Skeletal muscle satellite cell (primary cell): ENCODE measurements around the gene PCDHB13. TPM values are rescaled to one million over a fixed set of nuclear protein-coding genes. Genes with fewer than 3 reads are reported as not detected.
"Not testable (repeated sequence)": the region's sequence is repeated elsewhere in the genome, so short reads cannot be mapped to it uniquely, and the experiment has no call there.

ENCODE experiments used
- H3K27me3 ChIP-seq: 2 replicates; pipeline ENCODE4 v1.7.0; 2013; ENCODE audit warnings: low read length; ENCODE audit not compliant: control insufficient read depth, insufficient read depth
- H3K36me3 ChIP-seq: 2 replicates; pipeline ENCODE4 v1.7.0; 2013; ENCODE audit warnings: mild to moderate bottlenecking, control low read depth, low read length; ENCODE audit not compliant: insufficient read depth
- H3K4me1 ChIP-seq: 2 replicates; pipeline ENCODE4 v1.7.0; 2013; ENCODE audit warnings: low read length; ENCODE audit not compliant: control insufficient read depth, insufficient read depth
- H3K4me2 ChIP-seq: 2 replicates; pipeline ENCODE4 v1.7.0; 2013; ENCODE audit warnings: mild to moderate bottlenecking, low read length
- H3K4me3 ChIP-seq: 2 replicates; pipeline ENCODE4 v1.7.0; 2013; ENCODE audit warnings: low read length
- H3K9ac ChIP-seq: 2 replicates; pipeline ENCODE4 v1.7.0; 2013; ENCODE audit warnings: mild to moderate bottlenecking, low read depth, low read length, moderate library complexity
- H3K9me3 ChIP-seq: replicated peaks from 2 replicates; pipeline ENCODE4 v1.7.0; 2013; ENCODE audit warnings: mild to moderate bottlenecking, control low read depth, low read length
- total RNA-seq: library from RNA; depleted of rRNA; stranded (reverse); fragments of >200 nt; gene quantifications from 2 replicates; pipeline ENCODE4 v1.2.3, GENCODE V29; 2012; rRNA removed

Gene PCDHB13
- 0.22 and 0.25 TPM in 2 replicates for total RNA-seq

GRCh38 chr5:141213656-141214339, at the start of gene PCDHB13:
Gene PCDHB13, plus strand, starts transcription at chr5:141213919. Its CDS starts 205 bp downstream, at chr5:141214124.
- H3K36me3 ChIP-seq, H3K27me3 ChIP-seq, H3K9me3 ChIP-seq, H3K4me1 ChIP-seq, H3K4me2 ChIP-seq, H3K9ac ChIP-seq: not testable (repeated sequence)
- peak within 1 kb of the TSS; percentile 42 for H3K4me3 ChIP-seq

GRCh38 chr5:141172381-141173204, 41.1 kb upstream of the PCDHB13 start, which contains the start of gene PCDHB7:
Gene PCDHB7, plus strand, starts transcription at chr5:141172644. Its CDS starts 192 bp downstream, at chr5:141172836.
- H3K9ac ChIP-seq, result no peak within 1 kb of the TSS
- peak within 1 kb of the TSS; percentile 47 for H3K4me3 ChIP-seq
- H3K4me2 ChIP-seq, result peak within 1 kb of the TSS; percentile 30
- H3K4me1 ChIP-seq, result no peaks in the 10 kb centered on the region
- H3K36me3 ChIP-seq, result no peaks in the 10 kb centered on the region
- H3K27me3 ChIP-seq, result no peaks in the 10 kb centered on the region
- H3K9me3 ChIP-seq, result no peaks in the 10 kb centered on the region

GRCh38 chr5:141174291-141175104, 39.2 kb upstream of the PCDHB13 start:
- not testable (repeated sequence) for H3K27me3 ChIP-seq, H3K9ac ChIP-seq, H3K9me3 ChIP-seq, H3K4me1 ChIP-seq, H3K36me3 ChIP-seq, H3K4me2 ChIP-seq, H3K4me3 ChIP-seq

- no peaks in the 10 kb centered on the region for H3K9me3 ChIP-seq
- no peak overlapping the region for H3K4me2 ChIP-seq
- H3K36me3 ChIP-seq, result no peaks in the 10 kb centered on the region
Observed at GRCh38 chr5:141175933-141176332, 37.8 kb upstream of the PCDHB13 start.

GRCh38 chr5:141177577-141178191, 36.0 kb upstream of the PCDHB13 start, which contains the start of gene PCDHB8:
Gene PCDHB8, plus strand, starts transcription at chr5:141177790. Its CDS starts 245 bp downstream, at chr5:141178035.
- H3K27me3 ChIP-seq, H3K4me1 ChIP-seq, H3K9me3 ChIP-seq, H3K36me3 ChIP-seq, H3K9ac ChIP-seq, H3K4me3 ChIP-seq, H3K4me2 ChIP-seq: not testable (repeated sequence)

More at GRCh38 chr5:141175933-141176332, 37.8 kb upstream of the PCDHB13 start:
- Histone ChIP-seq H3K9ac (no peak overlapping the region), H3K4me3 (no peak overlapping the region), H3K4me1 (no peaks in the 10 kb centered on the region), H3K27me3 (no peaks in the 10 kb centered on the region)

GRCh38 chr5:141179371-141179770, 34.3 kb upstream of the PCDHB13 start:
- H3K4me1 ChIP-seq, H3K4me2 ChIP-seq, H3K36me3 ChIP-seq, H3K27me3 ChIP-seq, H3K4me3 ChIP-seq, H3K9ac ChIP-seq, H3K9me3 ChIP-seq: not testable (repeated sequence)

GRCh38 chr5:141179876-141180275, 33.8 kb upstream of the PCDHB13 start:
- not testable (repeated sequence) for H3K36me3 ChIP-seq, H3K4me2 ChIP-seq, H3K27me3 ChIP-seq, H3K4me3 ChIP-seq, H3K9ac ChIP-seq, H3K9me3 ChIP-seq, H3K4me1 ChIP-seq

- H3K36me3 ChIP-seq, result no peaks in the 10 kb centered on the region
- H3K4me3 ChIP-seq, result no peak overlapping the region
- no peaks in the 10 kb centered on the region for H3K4me1 ChIP-seq
- H3K9ac ChIP-seq, result no peak overlapping the region
- no peaks in the 10 kb centered on the region for H3K27me3 ChIP-seq
- H3K4me2 ChIP-seq, result no peak overlapping the region
- H3K9me3 ChIP-seq, result no peaks in the 10 kb centered on the region
Observed at GRCh38 chr5:141180313-141180712, 33.4 kb upstream of the PCDHB13 start.

GRCh38 chr5:141182248-141182647, 31.5 kb upstream of the PCDHB13 start, which contains the start of gene PCDHB16:
Gene PCDHB16, plus strand, starts transcription at chr5:141182387. Its CDS starts 173 bp downstream, at chr5:141182560.
- no peaks in the 10 kb centered on the region for H3K9me3 ChIP-seq
- H3K36me3 ChIP-seq, result no peaks in the 10 kb centered on the region
- H3K27me3 ChIP-seq, result no peaks in the 10 kb centered on the region
- peak within 1 kb of the TSS; percentile 64 for H3K4me3 ChIP-seq
- no peaks in the 10 kb centered on the region for H3K4me1 ChIP-seq
- peak within 1 kb of the TSS; percentile 59 for H3K9ac ChIP-seq
- peak within 1 kb of the TSS; percentile 58 for H3K4me2 ChIP-seq

GRCh38 chr5:141184117-141184855, 29.4 kb upstream of the PCDHB13 start:
- H3K4me1 ChIP-seq, H3K4me2 ChIP-seq, H3K27me3 ChIP-seq, H3K36me3 ChIP-seq, H3K9me3 ChIP-seq, H3K9ac ChIP-seq, H3K4me3 ChIP-seq: not testable (repeated sequence)
